ENCODE data around the gene PALM2AKAP2.

PALM2AKAP2 gene

GRCh38 chr9:109766351-109766750, 13.6 kb upstream of the PALM2AKAP2 start:
- peaks cover 1% of the 10 kb centered on the region for H3K4me1 ChIP-seq (ENCODE audit: control insufficient read depth, insufficient read depth, low read depth, low read length)
- no peak overlapping the region for H4K91ac ChIP-seq (ENCODE audit: low read length)
- H3K4me2 ChIP-seq (ENCODE audit: low read length, poor library complexity, severe bottlenecking): no peak overlapping the region
- H2BK5ac ChIP-seq (ENCODE audit: low read depth, low read length, poor library complexity, severe bottlenecking): no peak overlapping the region
- H3K27ac ChIP-seq (ENCODE audit: low read length, poor library complexity, severe bottlenecking): no peak overlapping the region
- H2AK5ac ChIP-seq (ENCODE audit: low read length, severe bottlenecking): no peak overlapping the region
- H2AFZ ChIP-seq (ENCODE audit: low read depth, low read length): no peak overlapping the region
- no peak overlapping the region for H3K23ac ChIP-seq (ENCODE audit: low read length in 2 of 2)
- H3K14ac ChIP-seq (ENCODE audit: low read length in 2 of 2): no peak overlapping the region
- no peak overlapping the region for H3K18ac ChIP-seq (ENCODE audit: low read depth in 1 of 2, low read length in 2 of 2)
- H2BK12ac ChIP-seq (ENCODE audit: low read length in 2 of 2): no peak overlapping the region
- H3K4ac ChIP-seq (ENCODE audit: low read depth in 1 of 2, low read length in 2 of 2): no peak overlapping the region
- no peak overlapping the region for H4K8ac ChIP-seq (ENCODE audit: low read length)
- peak; percentile 95 for DNase-seq
- H3K4me3 ChIP-seq (ENCODE audit: insufficient read depth in 1 of 2, low read depth in 1 of 2, low read length in 2 of 2): no peak overlapping the region
- no peak overlapping the region for H2BK15ac ChIP-seq (ENCODE audit: low read depth, poor library complexity, severe bottlenecking)
- no peaks in the 10 kb centered on the region for H3K27me3 ChIP-seq (ENCODE audit: control insufficient read depth in 1 of 2, insufficient read depth in 1 of 2, low read length in 2 of 2)
- no peaks in the 10 kb centered on the region for H3K79me1 ChIP-seq (replicated peaks; ENCODE audit: low read length, poor library complexity, severe bottlenecking)
- H3K9ac ChIP-seq (ENCODE audit: low read length): no peak overlapping the region
- H3K36me3 ChIP-seq (ENCODE audit: control insufficient read depth in 1 of 2, insufficient read depth in 2 of 2, low read depth in 1 of 2, low read length in 2 of 2): no peaks in the 10 kb centered on the region
- no peak overlapping the region for H2BK120ac ChIP-seq (ENCODE audit: low read depth, low read length)
- 75% methylated on average over 1 of the region's 2 CpGs for WGBS
- no peaks in the 10 kb centered on the region for H3K9me3 ChIP-seq (ENCODE audit: control insufficient read depth, low read length)

DNA sequence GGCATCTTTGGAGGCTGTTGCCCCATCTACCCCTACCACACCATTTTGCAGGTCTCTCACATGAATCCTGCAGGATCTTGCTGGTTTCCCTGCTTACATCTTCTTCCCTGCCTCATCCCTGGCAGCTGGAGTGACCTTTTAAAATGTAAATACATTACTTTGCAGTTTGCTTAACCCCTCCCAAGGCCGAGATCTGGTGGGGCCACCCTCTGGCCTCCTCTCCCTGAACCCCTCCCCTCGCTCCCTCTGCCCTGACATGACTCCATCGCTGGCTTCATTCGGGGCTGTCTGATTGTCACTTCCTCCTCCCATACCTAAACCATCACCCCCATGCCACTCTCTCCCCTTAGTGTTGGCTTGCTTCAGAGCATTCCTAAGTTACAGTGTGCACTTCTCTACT, 12.6 kb upstream of the PALM2AKAP2 start:
- Histone ChIP-seq H3K36me3 (ENCODE audit: control insufficient read depth in 1 of 2, insufficient read depth in 2 of 2, low read depth in 1 of 2, low read length in 2 of 2) (no peaks in the 10 kb centered on the region), H2BK15ac (ENCODE audit: low read depth, poor library complexity, severe bottlenecking) (no peak overlapping the region), H3K4me1 (ENCODE audit: control insufficient read depth, insufficient read depth, low read depth, low read length) (peaks cover 6% of the 10 kb centered on the region), H3K9me3 (ENCODE audit: control insufficient read depth, low read length) (no peaks in the 10 kb centered on the region), H3K9ac (ENCODE audit: low read length) (no peak overlapping the region), H2AFZ (ENCODE audit: low read depth, low read length) (peak overlapping the region; percentile 83), H4K91ac (ENCODE audit: low read length) (no peak overlapping the region), H2BK12ac (ENCODE audit: low read length in 2 of 2) (peak overlapping the region; percentile 59), H2AK5ac (ENCODE audit: low read length, severe bottlenecking) (no peak overlapping the region), H3K79me1 (replicated peaks; ENCODE audit: low read length, poor library complexity, severe bottlenecking) (no peaks in the 10 kb centered on the region), H2BK5ac (ENCODE audit: low read depth, low read length, poor library complexity, severe bottlenecking) (no peak overlapping the region), H3K23ac (ENCODE audit: low read length in 2 of 2) (no peak overlapping the region), H3K4me2 (ENCODE audit: low read length, poor library complexity, severe bottlenecking) (no peak overlapping the region), H3K27me3 (ENCODE audit: control insufficient read depth in 1 of 2, insufficient read depth in 1 of 2, low read length in 2 of 2) (no peaks in the 10 kb centered on the region), H3K4ac (ENCODE audit: low read depth in 1 of 2, low read length in 2 of 2) (peak overlapping the region in 1 of 2 experiments; percentile 20), H2BK120ac (ENCODE audit: low read depth, low read length) (no peak overlapping the region), H3K18ac (ENCODE audit: low read depth in 1 of 2, low read length in 2 of 2) (peak overlapping the region in 1 of 2 experiments; percentile 7), H3K4me3 (ENCODE audit: insufficient read depth in 1 of 2, low read depth in 1 of 2, low read length in 2 of 2) (no peak overlapping the region), H4K8ac (ENCODE audit: low read length) (no peak overlapping the region), H3K27ac (ENCODE audit: low read length, poor library complexity, severe bottlenecking) (no peak overlapping the region), H3K14ac (ENCODE audit: low read length in 2 of 2) (no peak overlapping the region)
- 28% methylated on average over 4 of the region's 4 CpGs for WGBS
- peak; percentile 33 for DNase-seq

DNA sequence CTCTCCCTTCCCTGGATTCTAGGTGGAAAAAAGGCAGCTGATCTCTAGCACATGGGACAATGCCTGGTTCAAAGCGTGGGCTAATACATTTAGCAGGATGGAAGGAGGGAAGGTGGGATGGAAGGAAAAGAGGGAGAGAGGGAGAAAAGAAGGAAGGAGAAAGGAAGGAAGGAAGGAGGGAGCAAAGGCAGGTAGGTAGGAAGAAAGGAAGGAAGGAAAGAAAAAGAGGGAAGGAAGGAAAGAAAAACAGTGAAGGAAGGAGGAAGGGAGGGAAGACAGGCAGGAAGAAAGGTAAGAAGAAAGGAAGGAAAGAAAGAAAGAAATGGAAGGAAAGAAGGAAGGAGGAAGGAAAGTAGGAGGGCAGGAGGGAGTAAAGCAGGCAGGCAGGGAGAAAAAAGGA, 12.2 kb upstream of the PALM2AKAP2 start:
- Histone ChIP-seq H3K9me3 (ENCODE audit: control insufficient read depth, low read length) (no peaks in the 10 kb centered on the region), H2BK15ac (ENCODE audit: low read depth, poor library complexity, severe bottlenecking) (no peak overlapping the region)
- WGBS: 78% methylated on average over 1 of the region's 1 CpG

DNA sequence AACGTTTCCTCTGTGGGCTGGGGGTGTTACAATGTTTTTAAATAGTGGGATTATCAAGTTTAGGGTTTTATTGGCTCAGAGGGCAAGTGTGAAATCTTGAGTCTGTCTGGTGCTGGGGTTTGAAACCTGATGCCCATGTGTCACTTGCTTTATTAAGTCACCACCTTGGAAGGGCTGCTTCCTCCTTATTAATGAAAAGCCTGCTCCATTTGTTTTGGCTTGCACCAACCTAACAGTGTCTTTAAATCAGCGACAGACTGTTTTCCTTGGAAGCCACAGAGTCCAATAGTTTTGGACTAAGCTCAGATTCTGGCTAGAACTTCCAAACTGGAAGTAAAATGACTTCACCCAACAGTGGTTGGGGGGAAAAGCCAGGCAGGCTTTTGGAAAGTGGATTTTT, 10.7 kb upstream of the PALM2AKAP2 start:
- H3K23ac ChIP-seq (ENCODE audit: low read length in 2 of 2): no peak overlapping the region
- no peak overlapping the region for H2AFZ ChIP-seq (ENCODE audit: low read depth, low read length)
- no peak overlapping the region for H2BK12ac ChIP-seq (ENCODE audit: low read length in 2 of 2)
- H3K27me3 ChIP-seq (ENCODE audit: control insufficient read depth in 1 of 2, insufficient read depth in 1 of 2, low read length in 2 of 2): no peaks in the 10 kb centered on the region
- 91% methylated on average over 2 of the region's 2 CpGs for WGBS
- no peak overlapping the region for H2BK120ac ChIP-seq (ENCODE audit: low read depth, low read length)
- H3K36me3 ChIP-seq (ENCODE audit: control insufficient read depth in 1 of 2, insufficient read depth in 2 of 2, low read depth in 1 of 2, low read length in 2 of 2): no peaks in the 10 kb centered on the region
- H3K79me1 ChIP-seq (replicated peaks; ENCODE audit: low read length, poor library complexity, severe bottlenecking): no peaks in the 10 kb centered on the region
- H2BK5ac ChIP-seq (ENCODE audit: low read depth, low read length, poor library complexity, severe bottlenecking): no peak overlapping the region
- H2BK15ac ChIP-seq (ENCODE audit: low read depth, poor library complexity, severe bottlenecking): no peak overlapping the region
- H3K14ac ChIP-seq (ENCODE audit: low read length in 2 of 2): no peak overlapping the region
- H3K9ac ChIP-seq (ENCODE audit: low read length): no peak overlapping the region
- no peak overlapping the region for H4K91ac ChIP-seq (ENCODE audit: low read length)
- H3K18ac ChIP-seq (ENCODE audit: low read depth in 1 of 2, low read length in 2 of 2): no peak overlapping the region
- H3K4me1 ChIP-seq (ENCODE audit: control insufficient read depth, insufficient read depth, low read depth, low read length): peaks cover 6% of the 10 kb centered on the region
- H3K4ac ChIP-seq (ENCODE audit: low read depth in 1 of 2, low read length in 2 of 2): no peak overlapping the region
- H2AK5ac ChIP-seq (ENCODE audit: low read length, severe bottlenecking): no peak overlapping the region
- H3K4me3 ChIP-seq (ENCODE audit: insufficient read depth in 1 of 2, low read depth in 1 of 2, low read length in 2 of 2): no peak overlapping the region
- H3K4me2 ChIP-seq (ENCODE audit: low read length, poor library complexity, severe bottlenecking): no peak overlapping the region
- no peaks in the 10 kb centered on the region for H3K9me3 ChIP-seq (ENCODE audit: control insufficient read depth, low read length)
- DNase-seq: no peak
- H4K8ac ChIP-seq (ENCODE audit: low read length): no peak overlapping the region
- H3K27ac ChIP-seq (ENCODE audit: low read length, poor library complexity, severe bottlenecking): no peak overlapping the region

More for the DNA sequence above, 12.2 kb upstream of the PALM2AKAP2 start:
- Histone ChIP-seq H3K79me1 (replicated peaks; ENCODE audit: low read length, poor library complexity, severe bottlenecking) (no peaks in the 10 kb centered on the region), H3K27me3 (ENCODE audit: control insufficient read depth in 1 of 2, insufficient read depth in 1 of 2, low read length in 2 of 2) (no peaks in the 10 kb centered on the region), H2BK12ac (ENCODE audit: low read length in 2 of 2) (peak overlapping the region; percentile 51 to 59), H3K9ac (ENCODE audit: low read length) (no peak overlapping the region), H3K4me2 (ENCODE audit: low read length, poor library complexity, severe bottlenecking) (no peak overlapping the region), H3K36me3 (ENCODE audit: control insufficient read depth in 1 of 2, insufficient read depth in 2 of 2, low read depth in 1 of 2, low read length in 2 of 2) (no peaks in the 10 kb centered on the region), H4K8ac (ENCODE audit: low read length) (no peak overlapping the region), H3K4me3 (ENCODE audit: insufficient read depth in 1 of 2, low read depth in 1 of 2, low read length in 2 of 2) (no peak overlapping the region), H3K23ac (ENCODE audit: low read length in 2 of 2) (no peak overlapping the region), H3K4ac (ENCODE audit: low read depth in 1 of 2, low read length in 2 of 2) (no peak overlapping the region), H3K27ac (ENCODE audit: low read length, poor library complexity, severe bottlenecking) (no peak overlapping the region), H2BK5ac (ENCODE audit: low read depth, low read length, poor library complexity, severe bottlenecking) (no peak overlapping the region), H2AFZ (ENCODE audit: low read depth, low read length) (no peak overlapping the region), H3K18ac (ENCODE audit: low read depth in 1 of 2, low read length in 2 of 2) (peak overlapping the region in 1 of 2 experiments; percentile 7), H3K14ac (ENCODE audit: low read length in 2 of 2) (no peak overlapping the region), H2AK5ac (ENCODE audit: low read length, severe bottlenecking) (no peak overlapping the region), H4K91ac (ENCODE audit: low read length) (no peak overlapping the region), H2BK120ac (ENCODE audit: low read depth, low read length) (no peak overlapping the region), H3K4me1 (ENCODE audit: control insufficient read depth, insufficient read depth, low read depth, low read length) (peaks cover 6% of the 10 kb centered on the region)
- DNase-seq: no peak

Data from mesenchymal stem cell (in vitro differentiated cells and primary cell).